Lower leg skin (tissue), 3 donors: ENCODE results near the gene ADAMTS17.

Source experiments
- POLR2A ChIP-seq, 2 donors: fragments of 450-650 bp; IDR thresholded peaks; one replicate each; pipeline ENCODE4 v1.6.1; 2016 to 2017; ENCODE audit warnings: antibody characterized with exemption in 2 of 2, mild to moderate bottlenecking in 1 of 2, moderate library complexity in 1 of 2
- TF ChIP-seq, protein P1 (sequence below), 3 donors: fragments of 450-650 bp; IDR thresholded peaks; one replicate each; pipeline ENCODE4 v1.5.1; 2016; ENCODE audit warnings: antibody characterized with exemption in 3 of 3, mild to moderate bottlenecking in 3 of 3, moderate library complexity in 2 of 3

DNA sequence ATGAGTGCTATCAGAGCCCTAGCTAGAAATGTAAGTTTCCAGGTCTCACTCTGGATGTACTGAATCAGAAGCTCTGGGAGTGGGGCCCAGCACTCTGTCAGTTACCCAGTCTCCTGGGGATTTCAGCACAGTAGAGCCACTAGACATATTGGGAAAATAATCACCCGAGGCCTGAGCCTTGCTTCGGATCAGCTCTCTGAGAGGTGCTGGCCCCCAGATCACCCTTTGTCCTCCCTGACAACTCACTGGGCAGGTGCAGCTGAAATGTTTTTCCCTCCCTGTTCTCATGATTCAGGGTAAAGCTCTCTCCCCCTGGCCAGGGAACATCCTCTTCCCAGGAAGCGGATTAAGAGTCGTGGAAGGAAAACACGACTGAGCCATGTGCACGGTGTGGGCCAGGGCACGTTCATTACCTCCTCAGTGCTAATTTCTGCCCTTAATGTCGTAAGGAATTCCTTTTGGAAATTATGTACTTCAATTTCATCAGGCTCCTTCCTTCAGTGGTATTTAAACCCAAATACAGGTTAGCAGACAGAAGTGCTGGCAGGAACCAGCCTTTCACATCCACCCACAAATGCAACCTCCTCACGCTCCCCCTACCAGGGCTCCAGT, 311.8 kb downstream of the ADAMTS17 start:
- TF ChIP-seq, protein P1, sequence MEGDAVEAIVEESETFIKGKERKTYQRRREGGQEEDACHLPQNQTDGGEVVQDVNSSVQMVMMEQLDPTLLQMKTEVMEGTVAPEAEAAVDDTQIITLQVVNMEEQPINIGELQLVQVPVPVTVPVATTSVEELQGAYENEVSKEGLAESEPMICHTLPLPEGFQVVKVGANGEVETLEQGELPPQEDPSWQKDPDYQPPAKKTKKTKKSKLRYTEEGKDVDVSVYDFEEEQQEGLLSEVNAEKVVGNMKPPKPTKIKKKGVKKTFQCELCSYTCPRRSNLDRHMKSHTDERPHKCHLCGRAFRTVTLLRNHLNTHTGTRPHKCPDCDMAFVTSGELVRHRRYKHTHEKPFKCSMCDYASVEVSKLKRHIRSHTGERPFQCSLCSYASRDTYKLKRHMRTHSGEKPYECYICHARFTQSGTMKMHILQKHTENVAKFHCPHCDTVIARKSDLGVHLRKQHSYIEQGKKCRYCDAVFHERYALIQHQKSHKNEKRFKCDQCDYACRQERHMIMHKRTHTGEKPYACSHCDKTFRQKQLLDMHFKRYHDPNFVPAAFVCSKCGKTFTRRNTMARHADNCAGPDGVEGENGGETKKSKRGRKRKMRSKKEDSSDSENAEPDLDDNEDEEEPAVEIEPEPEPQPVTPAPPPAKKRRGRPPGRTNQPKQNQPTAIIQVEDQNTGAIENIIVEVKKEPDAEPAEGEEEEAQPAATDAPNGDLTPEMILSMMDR (IDR thresholded peaks at IDR 0.05), result no peak
- no peak for TF ChIP-seq POLR2A (IDR thresholded peaks at IDR 0.05)
